Uterus (tissue), 4 donors: Measurements from ENCODE around the gene MIPOL1. TPM values are rescaled to one million over a fixed set of nuclear protein-coding genes. Genes with fewer than 3 reads are reported as not detected.
"Not testable (repeated sequence)": the region's sequence is repeated elsewhere in the genome, so short reads cannot be mapped to it uniquely, and the experiment has no call there.

Experiments
- DNase-seq, 2 donors: peaks; one replicate each; pipeline ENCODE4 v3.0.0-alpha.2; 2019 to 2020
- H3K27ac ChIP-seq, 2 donors: fragments of 200-600 bp; sonication (generic); 1 replicate in 1 of 2; 2 replicates in 1 of 2; pipeline ENCODE4 v1.5.1; 2016 to 2018
- H3K27me3 ChIP-seq, 2 donors: fragments of 200-600 bp; sonication (generic); one replicate each; pipeline ENCODE4 v1.5.1; 2018 to 2019; ENCODE audit warnings: control low read depth in 1 of 2
- H3K36me3 ChIP-seq, 2 donors: fragments of 200-600 bp; sonication (generic); one replicate each; pipeline ENCODE4 v1.5.1; 2019; ENCODE audit warnings: control low read depth in 1 of 2
- H3K4me1 ChIP-seq, 2 donors: fragments of 200-600 bp; sonication (generic); one replicate each; pipeline ENCODE4 v1.5.1; 2018 to 2019; ENCODE audit warnings: control low read depth in 1 of 2
- H3K4me3 ChIP-seq, 2 donors: fragments of 200-600 bp; sonication (generic); 1 replicate in 1 of 2; 2 replicates in 1 of 2; pipeline ENCODE4 v1.5.1; 2018 to 2019; ENCODE audit warnings: mild to moderate bottlenecking in 1 of 2
- H3K9me3 ChIP-seq, 2 donors: fragments of 200-600 bp; sonication (generic); one replicate each; pipeline ENCODE4 v1.5.1; 2019; ENCODE audit warnings: control low read depth in 1 of 2
- CTCF ChIP-seq, 4 experiments: fragments of 200-600 bp in 2 of 4; fragments of 450-650 bp in 2 of 4; sonication (generic) in 2 of 4; IDR thresholded peaks; one replicate each; pipeline ENCODE4 v1.5.1; 2016 to 2019; ENCODE audit warnings: antibody characterized with exemption in 4 of 4, mild to moderate bottlenecking in 2 of 4, moderate library complexity in 1 of 4
- POLR2A ChIP-seq, 2 donors: fragments of 450-650 bp; IDR thresholded peaks; one replicate each; pipeline ENCODE4 v1.6.1; 2016; ENCODE audit warnings: antibody characterized with exemption in 2 of 2, mild to moderate bottlenecking in 1 of 2, moderate library complexity in 1 of 2
- intact Hi-C: fragments of 100-400 bp; cut with DNase I; formaldehyde crosslinking; loops from one replicate; pipeline ENCODE4 v1.15.1; 2023; ENCODE audit warnings: low total_unique reads
- total RNA-seq, 4 donors: library from RNA; depleted of rRNA in 3 of 4; stranded (reverse); fragments of >200 nt in 3 of 4; gene quantifications; one replicate each; pipeline versions ENCODE4 v1.1.0 to v1.2.4, GENCODE V29; 2014 to 2023
- donor health status: DM: yes; HTN: yes; CAD: no.

Gene MIPOL1
- total RNA-seq, 4 donors from 2014 or later, result 22.8 to 52.1 (median 39.4) TPM

- H3K4me1 ChIP-seq, result no peaks in the 10 kb centered on the region
- no peak for TF ChIP-seq POLR2A (IDR thresholded peaks at IDR 0.05)
- TF ChIP-seq CTCF (IDR thresholded peaks at IDR 0.05), result no peak
- intact Hi-C loops, result no loop called here
- no peak overlapping the region for H3K4me3 ChIP-seq
- no peaks in the 10 kb centered on the region for H3K27me3 ChIP-seq
- DNase-seq, result no peak
- H3K36me3 ChIP-seq, result no peaks in the 10 kb centered on the region
- H3K27ac ChIP-seq, result no peak overlapping the region
- no peaks in the 10 kb centered on the region for H3K9me3 ChIP-seq
These were observed 36.5 kb downstream of the MIPOL1 start for GRCh38 chr14:37234222-37234621.

- H3K27ac ChIP-seq, H3K4me1 ChIP-seq, H3K4me3 ChIP-seq, DNase-seq, H3K9me3 ChIP-seq, H3K36me3 ChIP-seq, H3K27me3 ChIP-seq, intact Hi-C loops: not testable (repeated sequence)
These were observed 38.3 kb downstream of the MIPOL1 start for GRCh38 chr14:37236044-37236443.

- H3K36me3 ChIP-seq, result no peaks in the 10 kb centered on the region
- TF ChIP-seq CTCF (IDR thresholded peaks at IDR 0.05), result no peak
- TF ChIP-seq POLR2A (IDR thresholded peaks at IDR 0.05), result no peak
- H3K27ac ChIP-seq, result no peak overlapping the region
- intact Hi-C loops, result no loop called here
- no peaks in the 10 kb centered on the region for H3K9me3 ChIP-seq
- H3K27me3 ChIP-seq, result no peaks in the 10 kb centered on the region
- DNase-seq, result no peak
- H3K4me1 ChIP-seq, result no peaks in the 10 kb centered on the region
- H3K4me3 ChIP-seq, result no peak overlapping the region
These were observed 39.4 kb downstream of the MIPOL1 start for GRCh38 chr14:37237094-37237493.

GRCh38 chr14:37237735-37238200 is 40.0 kb downstream of the MIPOL1 start:
- intact Hi-C loops, result no loop called here
- no peak for TF ChIP-seq CTCF (IDR thresholded peaks at IDR 0.05)
- no peak for TF ChIP-seq POLR2A (IDR thresholded peaks at IDR 0.05)

GRCh38 chr14:37241198-37241597 is 43.5 kb downstream of the MIPOL1 start:
- DNase-seq, result no peak
- H3K4me3 ChIP-seq, result no peak overlapping the region
- H3K36me3 ChIP-seq, result no peaks in the 10 kb centered on the region
- no peaks in the 10 kb centered on the region for H3K4me1 ChIP-seq
- H3K9me3 ChIP-seq, result no peaks in the 10 kb centered on the region
- H3K27ac ChIP-seq, result no peak overlapping the region
- H3K27me3 ChIP-seq, result no peaks in the 10 kb centered on the region
- intact Hi-C loops, result no loop called here
- no peak for TF ChIP-seq POLR2A (IDR thresholded peaks at IDR 0.05)
- TF ChIP-seq CTCF (IDR thresholded peaks at IDR 0.05), result no peak

More at GRCh38 chr14:37237735-37238200, 40.0 kb downstream of the MIPOL1 start:
- Histone ChIP-seq H3K36me3 (no peaks in the 10 kb centered on the region), H3K27ac (no peak overlapping the region), H3K9me3 (no peaks in the 10 kb centered on the region), H3K4me3 (no peak overlapping the region), H3K4me1 (no peaks in the 10 kb centered on the region), H3K27me3 (no peaks in the 10 kb centered on the region)
- DNase-seq, result no peak

- intact Hi-C loops, result no loop called here
- Histone ChIP-seq H3K4me1 (no peaks in the 10 kb centered on the region), H3K27ac (no peak overlapping the region), H3K4me3 (no peak overlapping the region), H3K36me3 (no peaks in the 10 kb centered on the region), H3K27me3 (no peaks in the 10 kb centered on the region), H3K9me3 (no peaks in the 10 kb centered on the region)
- TF ChIP-seq POLR2A (IDR thresholded peaks at IDR 0.05) (no peak), CTCF (IDR thresholded peaks at IDR 0.05) (peak; percentile 53 to 72 (median 58))
- DNase-seq, result no peak
These were observed 48.7 kb downstream of the MIPOL1 start for GRCh38 chr14:37246427-37246829.
